MM.1S (cell line): Measurements from ENCODE around the gene SPINK6.

Experiments
- EZH2 ChIP-seq: fragments of 300-600 bp; sonication (generic); optimal IDR thresholded peaks from 2 replicates; pipeline ENCODE3; 2017; ENCODE audit warnings: low read depth, mild to moderate bottlenecking, antibody characterized with exemption, low read length, mixed read lengths
- EZH2phosphoT487 ChIP-seq: fragments of 300-600 bp; sonication (generic); IDR thresholded peaks from 2 replicates; pipeline ENCODE4 v1.6.1; 2018; ENCODE audit warnings: antibody characterized with exemption, low read length
- TF ChIP-seq, protein P1 (sequence below): fragments of 300-600 bp; sonication (generic); IDR thresholded peaks from 2 replicates; pipeline ENCODE4 v1.5.1; 2016; ENCODE audit warnings: antibody characterized with exemption, low read length, mixed read lengths

DNA sequence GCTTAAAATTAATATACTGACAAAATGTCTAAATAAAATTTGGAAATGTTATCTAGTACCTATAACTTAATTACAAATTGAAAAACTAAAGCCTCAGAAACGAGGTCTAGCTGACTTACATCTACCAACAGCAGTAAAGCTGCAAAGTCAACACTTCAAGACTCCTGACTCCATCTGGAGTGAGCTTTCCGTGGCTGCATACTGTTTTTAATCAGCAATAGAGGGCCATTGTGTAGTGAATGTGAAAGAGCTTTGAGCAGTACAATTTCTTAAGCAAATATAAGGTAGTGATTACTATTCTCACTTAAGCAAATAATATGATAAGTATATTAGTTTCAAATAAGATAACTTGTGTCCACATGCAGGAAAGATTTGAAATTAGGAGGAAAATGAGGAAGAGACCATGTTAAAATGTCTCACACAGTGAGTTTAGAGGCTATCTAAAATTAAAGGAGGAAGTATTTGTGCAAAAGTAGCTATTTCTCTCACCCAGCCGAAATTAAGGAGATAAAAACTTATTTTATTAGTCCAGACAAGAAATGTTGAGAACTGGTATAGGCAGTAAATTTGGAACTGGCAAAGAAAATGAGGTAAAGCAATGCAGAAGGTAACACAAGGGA is 6.4 kb downstream of the SPINK6 start:
- TF ChIP-seq, protein P1, sequence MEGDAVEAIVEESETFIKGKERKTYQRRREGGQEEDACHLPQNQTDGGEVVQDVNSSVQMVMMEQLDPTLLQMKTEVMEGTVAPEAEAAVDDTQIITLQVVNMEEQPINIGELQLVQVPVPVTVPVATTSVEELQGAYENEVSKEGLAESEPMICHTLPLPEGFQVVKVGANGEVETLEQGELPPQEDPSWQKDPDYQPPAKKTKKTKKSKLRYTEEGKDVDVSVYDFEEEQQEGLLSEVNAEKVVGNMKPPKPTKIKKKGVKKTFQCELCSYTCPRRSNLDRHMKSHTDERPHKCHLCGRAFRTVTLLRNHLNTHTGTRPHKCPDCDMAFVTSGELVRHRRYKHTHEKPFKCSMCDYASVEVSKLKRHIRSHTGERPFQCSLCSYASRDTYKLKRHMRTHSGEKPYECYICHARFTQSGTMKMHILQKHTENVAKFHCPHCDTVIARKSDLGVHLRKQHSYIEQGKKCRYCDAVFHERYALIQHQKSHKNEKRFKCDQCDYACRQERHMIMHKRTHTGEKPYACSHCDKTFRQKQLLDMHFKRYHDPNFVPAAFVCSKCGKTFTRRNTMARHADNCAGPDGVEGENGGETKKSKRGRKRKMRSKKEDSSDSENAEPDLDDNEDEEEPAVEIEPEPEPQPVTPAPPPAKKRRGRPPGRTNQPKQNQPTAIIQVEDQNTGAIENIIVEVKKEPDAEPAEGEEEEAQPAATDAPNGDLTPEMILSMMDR = no peak
- TF ChIP-seq EZH2 = no peak
- no peak for TF ChIP-seq EZH2phosphoT487
